NCI-H226 (cell line): ENCODE measurements around the gene FNIP2.

Experiments
- DNase-seq: peaks from one replicate; pipeline ENCODE4 v3.0.0-alpha.2; 2015

Gene FNIP2

GRCh38 chr4:158763462-158763861, 5.4 kb upstream of the FNIP2 start:
- DNase-seq, result no peak

GRCh38 chr4:158766434-158767044, 2.3 kb upstream of the FNIP2 start:
- DNase-seq, result no peak

- no peak for DNase-seq
Measured at GRCh38 chr4:158767451-158767850, 1.4 kb upstream of the FNIP2 start.

- no peak for DNase-seq
Measured at GRCh38 chr4:158769175-158769921, 522 bp downstream of the FNIP2 start.

GRCh38 chr4:158770671-158771070, 1.8 kb downstream of the FNIP2 start:
- DNase-seq, result no peak

GRCh38 chr4:158771776-158772175, 3.0 kb downstream of the FNIP2 start:
- no peak for DNase-seq

- peak; percentile 10 for DNase-seq
Measured at GRCh38 chr4:158775091-158775651, 6.3 kb downstream of the FNIP2 start.

- DNase-seq, result no peak
Measured at GRCh38 chr4:158776106-158776505, 7.3 kb downstream of the FNIP2 start.

GRCh38 chr4:158777423-158778155, 8.8 kb downstream of the FNIP2 start:
- no peak for DNase-seq

GRCh38 chr4:158778156-158778711, 9.4 kb downstream of the FNIP2 start:
- DNase-seq, result no peak

GRCh38 chr4:158778712-158779111, 9.9 kb downstream of the FNIP2 start:
- no peak for DNase-seq

- DNase-seq, result no peak
Measured at GRCh38 chr4:158781963-158782362, 13.1 kb downstream of the FNIP2 start.

GRCh38 chr4:158782551-158783360, 13.9 kb downstream of the FNIP2 start:
- DNase-seq, result peak; percentile 69

- DNase-seq, result peak; percentile 48
Measured at GRCh38 chr4:158783785-158784184, 15.0 kb downstream of the FNIP2 start.

GRCh38 chr4:158785718-158786117, 16.9 kb downstream of the FNIP2 start:
- DNase-seq, result no peak

- no peak for DNase-seq
Measured at GRCh38 chr4:158786121-158786601, 17.3 kb downstream of the FNIP2 start.

GRCh38 chr4:158786955-158787354, 18.1 kb downstream of the FNIP2 start:
- no peak for DNase-seq

- no peak for DNase-seq
Measured at GRCh38 chr4:158787709-158788475, 19.1 kb downstream of the FNIP2 start.

GRCh38 chr4:158788516-158788915, 19.7 kb downstream of the FNIP2 start:
- DNase-seq, result no peak

GRCh38 chr4:158789853-158790252, 21.0 kb downstream of the FNIP2 start:
- DNase-seq, result no peak

GRCh38 chr4:158793021-158793420, 24.2 kb downstream of the FNIP2 start:
- DNase-seq, result peak; percentile 49
